H1 (cell line): Measurements from ENCODE around the gene FYTTD1.
A peak's percentile ranks its signal among the peaks of the same experiment; 100 is the strongest.

ENCODE experiments used
- CBX8 ChIP-seq: fragments of 300-800, 300-1000 bp; sonication (generic); IDR thresholded peaks from 2 replicates; pipeline ENCODE4 v1.7.1; 2016; ENCODE audit warnings: low read depth, low read length, borderline replicate concordance
- EZH2 ChIP-seq: fragments of 200-600 bp; sonication (generic); IDR thresholded peaks from 2 replicates; pipeline ENCODE4 v1.7.1; 2012; ENCODE audit warnings: low read depth, mild to moderate bottlenecking, moderate library complexity, low read length, inconsistent platforms; ENCODE audit not compliant: severe bottlenecking
- GABPA ChIP-seq: IDR thresholded peaks from 2 replicates; pipeline ENCODE4 v1.6.1; 2011; ENCODE audit warnings: mild to moderate bottlenecking, low read length, moderate library complexity, borderline replicate concordance; ENCODE audit not compliant: insufficient read depth
- KDM4A ChIP-seq: IDR thresholded peaks from one replicate; pipeline ENCODE4 v1.7.1; 2012; ENCODE audit warnings: low read depth, mild to moderate bottlenecking, moderate library complexity, low read length, inconsistent platforms; ENCODE audit not compliant: severe bottlenecking
- POLR2A ChIP-seq, 2 experiments: IDR thresholded peaks; 1 replicate in 1 of 2; 2 replicates in 1 of 2; pipeline ENCODE4 v1.6.1; 2011; ENCODE audit warnings: low read depth in 2 of 2, low read length in 2 of 2, mild to moderate bottlenecking in 2 of 2; ENCODE audit errors: control extremely low read depth in 1 of 2
- RAD21 ChIP-seq, 2 experiments: IDR thresholded peaks in 1 of 2; conservative IDR thresholded peaks in 1 of 2; 2 replicates each; pipeline ENCODE4 v1.6.1; 2011; ENCODE audit warnings: low read depth in 2 of 2, low read length in 2 of 2, improper control_type of control experiment in 1 of 2, inconsistent platforms in 1 of 2, mild to moderate bottlenecking in 1 of 2, moderate library complexity in 1 of 2
- TAF7 ChIP-seq: optimal IDR thresholded peaks from 2 replicates; pipeline ENCODE3; 2011; ENCODE audit warnings: low read depth, mild to moderate bottlenecking, inconsistent platforms, low read length, moderate library complexity, borderline replicate concordance
- TF ChIP-seq, protein P1 (sequence below), 3 experiments: IDR thresholded peaks; 1 replicate in 2 of 3; 2 replicates in 1 of 3; pipeline versions ENCODE4 v1.5.1 to v1.6.1; 2011; ENCODE audit warnings: low read length in 3 of 3, mild to moderate bottlenecking in 3 of 3, inconsistent platforms in 2 of 3, low read depth in 1 of 3, moderate library complexity in 1 of 3; ENCODE audit not compliant: insufficient read depth in 1 of 3; ENCODE audit errors: control extremely low read depth in 1 of 3
- TF ChIP-seq, protein P2 (sequence below): IDR thresholded peaks from 2 replicates; pipeline ENCODE4 v1.6.1; 2011; ENCODE audit warnings: low read depth, mild to moderate bottlenecking, low read length; ENCODE audit not compliant: insufficient read depth

DNA sequence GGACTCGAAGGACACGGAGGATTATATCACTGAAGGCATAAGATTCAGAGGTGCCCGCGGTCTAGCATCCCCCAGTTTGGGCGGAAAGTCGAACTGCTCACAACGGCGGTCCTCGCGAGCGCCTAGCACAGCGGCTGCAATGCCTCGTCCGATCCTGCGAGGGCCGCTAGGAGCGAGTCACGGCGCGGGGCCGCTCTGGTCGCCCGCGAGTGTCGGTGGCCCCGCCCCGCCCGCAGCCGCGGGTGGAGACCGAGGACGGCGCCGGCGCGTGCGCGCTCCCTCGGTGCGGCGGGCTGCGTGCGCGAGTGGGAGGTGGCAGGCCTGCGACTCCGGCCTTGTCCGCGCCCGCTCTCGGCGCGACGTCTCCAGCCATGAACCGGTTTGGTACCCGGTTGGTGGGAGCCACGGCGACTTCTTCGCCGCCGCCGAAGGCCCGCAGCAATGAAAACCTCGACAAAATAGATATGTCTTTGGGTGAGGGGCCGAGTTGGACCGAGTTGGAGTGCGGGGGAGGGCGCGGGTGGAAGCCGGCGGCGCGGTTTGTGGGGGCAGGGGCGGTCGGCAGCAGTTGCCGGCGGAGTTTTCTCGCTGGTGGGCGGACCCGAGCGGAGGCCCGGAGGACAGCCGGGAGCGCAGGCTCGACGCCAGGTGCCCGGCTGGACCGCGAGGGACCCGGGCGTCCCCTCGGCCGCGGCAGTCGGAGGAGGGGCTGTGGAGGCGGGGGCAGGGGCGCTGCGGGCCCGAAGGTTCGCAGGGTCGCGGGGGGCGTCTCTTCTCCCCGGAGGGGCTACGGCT, at the start of gene FYTTD1:
- TF ChIP-seq POLR2A (IDR thresholded peaks at IDR 0.05; ENCODE audit: control extremely low read depth in 1 of 2, low read depth in 2 of 2, low read length in 2 of 2) (no peak), CBX8 (no peak), GABPA (no peak), KDM4A (peak; percentile 94), TAF7 (no peak), RAD21 (IDR thresholded peaks at IDR 0.05 in 1 of 2, conservative IDR thresholded peaks at IDR 0.05 in 1 of 2; ENCODE audit: low read depth in 2 of 2, low read length in 2 of 2) (peak in 1 of 2 experiments; percentile 19; a peak in 1 of 4 replicates), EZH2 (no peak)
- TF ChIP-seq, protein P1, sequence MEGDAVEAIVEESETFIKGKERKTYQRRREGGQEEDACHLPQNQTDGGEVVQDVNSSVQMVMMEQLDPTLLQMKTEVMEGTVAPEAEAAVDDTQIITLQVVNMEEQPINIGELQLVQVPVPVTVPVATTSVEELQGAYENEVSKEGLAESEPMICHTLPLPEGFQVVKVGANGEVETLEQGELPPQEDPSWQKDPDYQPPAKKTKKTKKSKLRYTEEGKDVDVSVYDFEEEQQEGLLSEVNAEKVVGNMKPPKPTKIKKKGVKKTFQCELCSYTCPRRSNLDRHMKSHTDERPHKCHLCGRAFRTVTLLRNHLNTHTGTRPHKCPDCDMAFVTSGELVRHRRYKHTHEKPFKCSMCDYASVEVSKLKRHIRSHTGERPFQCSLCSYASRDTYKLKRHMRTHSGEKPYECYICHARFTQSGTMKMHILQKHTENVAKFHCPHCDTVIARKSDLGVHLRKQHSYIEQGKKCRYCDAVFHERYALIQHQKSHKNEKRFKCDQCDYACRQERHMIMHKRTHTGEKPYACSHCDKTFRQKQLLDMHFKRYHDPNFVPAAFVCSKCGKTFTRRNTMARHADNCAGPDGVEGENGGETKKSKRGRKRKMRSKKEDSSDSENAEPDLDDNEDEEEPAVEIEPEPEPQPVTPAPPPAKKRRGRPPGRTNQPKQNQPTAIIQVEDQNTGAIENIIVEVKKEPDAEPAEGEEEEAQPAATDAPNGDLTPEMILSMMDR (IDR thresholded peaks at IDR 0.05; ENCODE audit: control extremely low read depth in 1 of 3, insufficient read depth in 1 of 3, low read depth in 1 of 3, low read length in 3 of 3) = peak in 2 of 3 experiments; percentile 33; a peak in 3 of 4 replicates
- TF ChIP-seq, protein P2, sequence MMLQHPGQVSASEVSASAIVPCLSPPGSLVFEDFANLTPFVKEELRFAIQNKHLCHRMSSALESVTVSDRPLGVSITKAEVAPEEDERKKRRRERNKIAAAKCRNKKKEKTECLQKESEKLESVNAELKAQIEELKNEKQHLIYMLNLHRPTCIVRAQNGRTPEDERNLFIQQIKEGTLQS = no peak
